GM20431 (cell line): Measurements from ENCODE around the gene IGFBP3.

Source experiments
- in situ Hi-C: fragments of 300-500 bp; cut with MseI, MboI; formaldehyde crosslinking; loops from one replicate; pipeline ENCODE4 v1.15.0; 2020; ENCODE audit warnings: low sequenced_read_pairs; ENCODE audit not compliant: unreplicated experiment

The IGFBP3 gene

GRCh38 chr7:45894665-45895062 is 26.4 kb downstream of the IGFBP3 start:
- in situ Hi-C loops = no loop called here

- in situ Hi-C loops = no loop called here
Measured at GRCh38 chr7:45893996-45894664, 26.9 kb downstream of the IGFBP3 start.

- in situ Hi-C loops = no loop called here
Measured at GRCh38 chr7:45893374-45893995, 27.6 kb downstream of the IGFBP3 start.

GRCh38 chr7:45892407-45893035 is 28.6 kb downstream of the IGFBP3 start:
- in situ Hi-C loops = no loop called here

- in situ Hi-C loops = no loop called here
Measured at GRCh38 chr7:45891462-45892402, 29.3 kb downstream of the IGFBP3 start.

GRCh38 chr7:45890902-45891461 is 30.1 kb downstream of the IGFBP3 start:
- in situ Hi-C loops = no loop called here

- in situ Hi-C loops = no loop called here
Measured at GRCh38 chr7:45890125-45890901, 30.8 kb downstream of the IGFBP3 start.

- in situ Hi-C loops = no loop called here
Measured at GRCh38 chr7:45889367-45890067, 31.6 kb downstream of the IGFBP3 start.

GRCh38 chr7:45888993-45889366 is 32.1 kb downstream of the IGFBP3 start:
- in situ Hi-C loops = no loop called here

GRCh38 chr7:45888185-45888992 is 32.7 kb downstream of the IGFBP3 start, which contains the start of gene IGFBP1:
IGFBP1 (plus strand) TSS chr7:45888488; CDS start chr7:45888653, 165 bp downstream.
- in situ Hi-C loops = no loop called here

- in situ Hi-C loops = no loop called here
Measured at GRCh38 chr7:45886931-45887667, 34.0 kb downstream of the IGFBP3 start.

- in situ Hi-C loops = no loop called here
Measured at GRCh38 chr7:45885264-45885882, 35.7 kb downstream of the IGFBP3 start.

GRCh38 chr7:45884136-45884535 is 36.9 kb downstream of the IGFBP3 start:
- in situ Hi-C loops = no loop called here

- in situ Hi-C loops = no loop called here
Measured at GRCh38 chr7:45882465-45882810, 38.6 kb downstream of the IGFBP3 start.

- in situ Hi-C loops = no loop called here
Measured at GRCh38 chr7:45881759-45882464, 39.2 kb downstream of the IGFBP3 start.

- in situ Hi-C loops = no loop called here
Measured at GRCh38 chr7:45881280-45881758, 39.8 kb downstream of the IGFBP3 start.
